HEK293T (cell line): ENCODE data around the gene CELF4.

Experiments
- ARNT ChIP-seq: fragments of 450-650 bp; IDR thresholded peaks from 2 replicates; pipeline ENCODE4 v1.6.1; 2017; ENCODE audit warnings: mild to moderate bottlenecking
- BHLHE40 ChIP-seq: fragments of 450-650 bp; IDR thresholded peaks from 2 replicates; pipeline ENCODE4 v1.6.1; 2016; ENCODE audit warnings: mild to moderate bottlenecking, moderate library complexity, borderline replicate concordance
- CTBP1 ChIP-seq: fragments of 450-650 bp; IDR thresholded peaks from 2 replicates; pipeline ENCODE4 v1.6.1; 2016; ENCODE audit warnings: borderline replicate concordance
- FOXA1 ChIP-seq: fragments of 450-650 bp; IDR thresholded peaks from 2 replicates; pipeline ENCODE4 v1.6.1; 2016; ENCODE audit warnings: mild to moderate bottlenecking
- FOXM1 ChIP-seq: fragments of 450-650 bp; IDR thresholded peaks from 2 replicates; pipeline ENCODE4 v1.6.1; 2017; ENCODE audit warnings: mild to moderate bottlenecking, borderline replicate concordance
- HDGF ChIP-seq: fragments of 450-650 bp; IDR thresholded peaks from 2 replicates; pipeline ENCODE4 v1.6.1; 2017; ENCODE audit warnings: antibody characterized with exemption, borderline replicate concordance
- L3MBTL2 ChIP-seq: fragments of 450-650 bp; conservative IDR thresholded peaks from 2 replicates; pipeline ENCODE4 v1.6.1; 2016; ENCODE audit warnings: mild to moderate bottlenecking
- LEF1 ChIP-seq: fragments of 450-650 bp; IDR thresholded peaks from 2 replicates; pipeline ENCODE4 v1.6.1; 2017; ENCODE audit warnings: mild to moderate bottlenecking, borderline replicate concordance
- PKNOX1 ChIP-seq: fragments of 450-650 bp; IDR thresholded peaks from 2 replicates; pipeline ENCODE4 v1.6.1; 2016
- SP1 ChIP-seq: fragments of 450-650 bp; IDR thresholded peaks from 2 replicates; pipeline ENCODE4 v1.6.1; 2017
- SUZ12 ChIP-seq: fragments of 450-650 bp; IDR thresholded peaks from 2 replicates; pipeline ENCODE4 v1.6.1; 2016; ENCODE audit warnings: mild to moderate bottlenecking
- TARDBP ChIP-seq: fragments of 450-650 bp; IDR thresholded peaks from 2 replicates; pipeline ENCODE4 v1.6.1; 2016
- ZNF384 ChIP-seq: fragments of 450-650 bp; IDR thresholded peaks from 2 replicates; pipeline ENCODE4 v1.6.1; 2016

- no peak for TF ChIP-seq SUZ12
- TF ChIP-seq L3MBTL2 = no peak
- TF ChIP-seq CTBP1 = no peak
- TF ChIP-seq TARDBP = no peak
- TF ChIP-seq HDGF = no peak
- TF ChIP-seq PKNOX1 = no peak
- no peak for TF ChIP-seq FOXM1
- TF ChIP-seq FOXA1 = no peak
- no peak for TF ChIP-seq ZNF384
- no peak for TF ChIP-seq SP1
- no peak for TF ChIP-seq ARNT
- TF ChIP-seq BHLHE40 = no peak
- no peak for TF ChIP-seq LEF1
Measured at GRCh38 chr18:37440206-37440605, 125.4 kb downstream of the CELF4 start.
